ENCODE results near the gene B4GALT6. TPM values are rescaled to one million over a fixed set of nuclear protein-coding genes. Genes with fewer than 3 reads are reported as not detected.

Gene B4GALT6
- total RNA-seq, 1 donor from 2014 or later, result 13.9 TPM

GRCh38 chr18:31618801-31619200 is 65.6 kb downstream of the B4GALT6 start:
- H3K4me1 Mint-ChIP-seq (ENCODE audit: unreplicated experiment), result no peaks in the 10 kb centered on the region
- H3K27ac Mint-ChIP-seq (ENCODE audit: unreplicated experiment), result no peak overlapping the region
- H3K4me3 Mint-ChIP-seq (ENCODE audit: unreplicated experiment), result no peak overlapping the region
- peaks cover 3% of the 10 kb centered on the region for H3K27me3 Mint-ChIP-seq (ENCODE audit: unreplicated experiment)
- no peaks in the 10 kb centered on the region for H3K9me3 Mint-ChIP-seq (ENCODE audit: unreplicated experiment)
- TF ChIP-seq CTCF (IDR thresholded peaks at IDR 0.05), result no peak
- no peaks in the 10 kb centered on the region for H3K36me3 Mint-ChIP-seq (ENCODE audit: unreplicated experiment)
- DNase-seq (ENCODE audit: extremely low spot score, unreplicated experiment), result no peak

GRCh38 chr18:31617031-31617717 is 67.2 kb downstream of the B4GALT6 start:
- TF ChIP-seq CTCF (IDR thresholded peaks at IDR 0.05), result no peak
- Mint-ChIP-seq H3K36me3 (ENCODE audit: unreplicated experiment) (no peaks in the 10 kb centered on the region), H3K9me3 (ENCODE audit: unreplicated experiment) (no peaks in the 10 kb centered on the region), H3K27ac (ENCODE audit: unreplicated experiment) (no peak overlapping the region), H3K27me3 (ENCODE audit: unreplicated experiment) (peaks cover 3% of the 10 kb centered on the region), H3K4me3 (ENCODE audit: unreplicated experiment) (no peak overlapping the region), H3K4me1 (ENCODE audit: unreplicated experiment) (no peaks in the 10 kb centered on the region)
- no peak for DNase-seq (ENCODE audit: extremely low spot score, unreplicated experiment)

- H3K36me3 Mint-ChIP-seq (ENCODE audit: unreplicated experiment), result no peaks in the 10 kb centered on the region
- H3K9me3 Mint-ChIP-seq (ENCODE audit: unreplicated experiment), result no peaks in the 10 kb centered on the region
- DNase-seq (ENCODE audit: extremely low spot score, unreplicated experiment), result no peak
- no peaks in the 10 kb centered on the region for H3K4me1 Mint-ChIP-seq (ENCODE audit: unreplicated experiment)
- TF ChIP-seq CTCF (IDR thresholded peaks at IDR 0.05), result no peak
- no peak overlapping the region for H3K4me3 Mint-ChIP-seq (ENCODE audit: unreplicated experiment)
- H3K27ac Mint-ChIP-seq (ENCODE audit: unreplicated experiment), result no peak overlapping the region
- H3K27me3 Mint-ChIP-seq (ENCODE audit: unreplicated experiment), result peaks cover 3% of the 10 kb centered on the region
These were observed 67.8 kb downstream of the B4GALT6 start for GRCh38 chr18:31616586-31616985.

GRCh38 chr18:31614044-31614443 is 70.3 kb downstream of the B4GALT6 start:
- Mint-ChIP-seq H3K27me3 (ENCODE audit: unreplicated experiment) (peaks cover 3% of the 10 kb centered on the region), H3K9me3 (ENCODE audit: unreplicated experiment) (no peaks in the 10 kb centered on the region), H3K36me3 (ENCODE audit: unreplicated experiment) (no peaks in the 10 kb centered on the region), H3K27ac (ENCODE audit: unreplicated experiment) (no peak overlapping the region), H3K4me3 (ENCODE audit: unreplicated experiment) (no peak overlapping the region), H3K4me1 (ENCODE audit: unreplicated experiment) (no peaks in the 10 kb centered on the region)
- no peak for TF ChIP-seq CTCF (IDR thresholded peaks at IDR 0.05)
- no peak for DNase-seq (ENCODE audit: extremely low spot score, unreplicated experiment)

- Mint-ChIP-seq H3K36me3 (ENCODE audit: unreplicated experiment) (no peaks in the 10 kb centered on the region), H3K4me1 (ENCODE audit: unreplicated experiment) (no peaks in the 10 kb centered on the region), H3K27ac (ENCODE audit: unreplicated experiment) (no peak overlapping the region), H3K4me3 (ENCODE audit: unreplicated experiment) (no peak overlapping the region), H3K27me3 (ENCODE audit: unreplicated experiment) (peaks cover 3% of the 10 kb centered on the region), H3K9me3 (ENCODE audit: unreplicated experiment) (no peaks in the 10 kb centered on the region)
- no peak for DNase-seq (ENCODE audit: extremely low spot score, unreplicated experiment)
- TF ChIP-seq CTCF (IDR thresholded peaks at IDR 0.05), result no peak
These were observed 72.3 kb downstream of the B4GALT6 start for GRCh38 chr18:31612124-31612523.

Data from osteocyte (in vitro differentiated cells).